NK-92 treated with Interleukin-12 subunit alpha and Interleukin-12 subunit beta, amount 100 ng/mL, for 24 hours (cell line): ENCODE measurements around the gene ATP2A2.
"Not testable (repeated sequence)": the region's sequence is repeated elsewhere in the genome, so short reads cannot be mapped to it uniquely, and the experiment has no call there.

Source experiments
- DNase-seq: peaks from one replicate; lab custom pipeline; 2025; lab: John Stamatoyannopoulos, UW

Gene ATP2A2

GRCh38 chr12:110301065-110301806 lies 20.2 kb downstream of the ATP2A2 start:
- no peak for DNase-seq

- DNase-seq, result no peak
These were observed 23.1 kb downstream of the ATP2A2 start for GRCh38 chr12:110304061-110304551.

- no peak for DNase-seq
These were observed 26.3 kb downstream of the ATP2A2 start for GRCh38 chr12:110307372-110307771.

GRCh38 chr12:110310763-110311162 lies 29.7 kb downstream of the ATP2A2 start:
- no peak for DNase-seq

GRCh38 chr12:110311903-110312302 lies 30.9 kb downstream of the ATP2A2 start:
- DNase-seq, result no peak

GRCh38 chr12:110312581-110313360 lies 31.7 kb downstream of the ATP2A2 start:
- DNase-seq, result no peak

- DNase-seq, result no peak
These were observed 33.3 kb downstream of the ATP2A2 start for GRCh38 chr12:110314308-110314707.

- DNase-seq, result no peak
These were observed 35.8 kb downstream of the ATP2A2 start for GRCh38 chr12:110316861-110317260.

GRCh38 chr12:110317911-110318310 lies 36.9 kb downstream of the ATP2A2 start:
- no peak for DNase-seq

GRCh38 chr12:110320550-110320949 lies 39.5 kb downstream of the ATP2A2 start:
- DNase-seq, result no peak

- DNase-seq, result no peak
These were observed 48.7 kb downstream of the ATP2A2 start for GRCh38 chr12:110329710-110330109.

- no peak for DNase-seq
These were observed 49.1 kb downstream of the ATP2A2 start for GRCh38 chr12:110330124-110330523.

- no peak for DNase-seq
These were observed 49.5 kb downstream of the ATP2A2 start for GRCh38 chr12:110330544-110330943.

- no peak for DNase-seq
These were observed 52.2 kb downstream of the ATP2A2 start for GRCh38 chr12:110333201-110333600.

- no peak for DNase-seq
These were observed 54.5 kb downstream of the ATP2A2 start for GRCh38 chr12:110335481-110336045.

- DNase-seq, result no peak
These were observed 57.1 kb downstream of the ATP2A2 start for GRCh38 chr12:110337912-110338710.

GRCh38 chr12:110338754-110339153 lies 57.7 kb downstream of the ATP2A2 start:
- no peak for DNase-seq

- no peak for DNase-seq
These were observed 58.3 kb downstream of the ATP2A2 start for GRCh38 chr12:110339184-110339952.

GRCh38 chr12:110340261-110340660 lies 59.2 kb downstream of the ATP2A2 start:
- not testable (repeated sequence) for DNase-seq

- no peak for DNase-seq
These were observed 59.7 kb downstream of the ATP2A2 start for GRCh38 chr12:110340706-110341105.

GRCh38 chr12:110342157-110342556 lies 61.1 kb downstream of the ATP2A2 start:
- no peak for DNase-seq
